Neuronal stem cell (in vitro differentiated cells): ENCODE measurements around the gene SPEM3.

Source experiments
- DNase-seq: peaks from one replicate; pipeline ENCODE4 v3.0.0-alpha.2; 2013; ENCODE audit warnings: low spot score
- H2AFZ ChIP-seq: one replicate; pipeline ENCODE4 v1.6.1; 2013; ENCODE audit warnings: mild to moderate bottlenecking, low read length, inconsistent platforms
- H2AK5ac ChIP-seq: 2 replicates; pipeline ENCODE4 v1.6.1; 2013; ENCODE audit warnings: low read depth, mild to moderate bottlenecking, inconsistent platforms, low read length, moderate library complexity, mixed read lengths
- H2BK120ac ChIP-seq: 2 replicates; pipeline ENCODE4 v1.6.1; 2013; ENCODE audit warnings: low read depth, mild to moderate bottlenecking, inconsistent platforms, low read length, moderate library complexity, mixed read lengths
- H2BK12ac ChIP-seq: one replicate; pipeline ENCODE4 v1.6.1; 2013; ENCODE audit warnings: low read length, inconsistent platforms
- H2BK15ac ChIP-seq: 2 replicates; pipeline ENCODE4 v1.6.1; 2013; ENCODE audit warnings: mild to moderate bottlenecking, low read length, inconsistent platforms, mixed read lengths
- H2BK5ac ChIP-seq: one replicate; pipeline ENCODE4 v1.6.1; 2013; ENCODE audit warnings: inconsistent platforms, mild to moderate bottlenecking, low read length, moderate library complexity
- H3K14ac ChIP-seq: one replicate; pipeline ENCODE4 v1.6.1; 2013; ENCODE audit warnings: low read length, inconsistent platforms
- H3K18ac ChIP-seq: 2 replicates; pipeline ENCODE4 v1.6.1; 2013; ENCODE audit warnings: low read length, inconsistent platforms
- H3K23ac ChIP-seq: 2 replicates; pipeline ENCODE4 v1.6.1; 2013; ENCODE audit warnings: low read depth, mild to moderate bottlenecking, mixed read lengths, low read length, inconsistent platforms; ENCODE audit not compliant: poor library complexity
- H3K27ac ChIP-seq: replicated peaks from 3 replicates; pipeline ENCODE4 v1.5.1; 2013; ENCODE audit warnings: low read length, inconsistent platforms
- H3K27me3 ChIP-seq, 3 experiments: 2 replicates each; pipeline ENCODE4 v1.6.1; 2013; ENCODE audit warnings: low read length in 3 of 3, mild to moderate bottlenecking in 2 of 3, inconsistent platforms in 1 of 3, low read depth in 1 of 3, mixed read lengths in 1 of 3, moderate library complexity in 1 of 3; ENCODE audit not compliant: control insufficient read depth in 3 of 3, insufficient read depth in 3 of 3
- H3K36me3 ChIP-seq, 2 donors: replicated peaks in 1 of 2; 2 replicates each; pipeline ENCODE4 v1.6.1; 2013; ENCODE audit warnings: low read length in 2 of 2; ENCODE audit not compliant: control insufficient read depth in 2 of 2, insufficient read depth in 2 of 2
- H3K4ac ChIP-seq: 2 replicates; pipeline ENCODE4 v1.6.1; 2013; ENCODE audit warnings: inconsistent platforms, mild to moderate bottlenecking, low read length, moderate library complexity
- H3K4me1 ChIP-seq, 2 donors: 1 replicate in 1 of 2; 2 replicates in 1 of 2; pipeline ENCODE4 v1.6.1; 2013; ENCODE audit warnings: low read length in 2 of 2, low read depth in 1 of 2; ENCODE audit not compliant: control insufficient read depth in 2 of 2, insufficient read depth in 1 of 2
- H3K4me2 ChIP-seq: one replicate; pipeline ENCODE4 v1.6.1; 2013; ENCODE audit warnings: mild to moderate bottlenecking, low read length, inconsistent platforms; ENCODE audit not compliant: insufficient read depth, poor library complexity, severe bottlenecking
- H3K4me3 ChIP-seq, 2 donors: 2 replicates each; pipeline ENCODE4 v1.5.1; 2013; ENCODE audit warnings: low read length in 2 of 2, mild to moderate bottlenecking in 2 of 2, inconsistent platforms in 1 of 2, moderate library complexity in 1 of 2
- H3K79me1 ChIP-seq: one replicate; pipeline ENCODE4 v1.6.1; 2013; ENCODE audit warnings: low read depth, mild to moderate bottlenecking, inconsistent platforms, low read length, moderate library complexity
- H3K9ac ChIP-seq: one replicate; pipeline ENCODE4 v1.6.1; 2013; ENCODE audit warnings: mild to moderate bottlenecking, low read depth, low read length, inconsistent platforms; ENCODE audit not compliant: poor library complexity
- H3K9me3 ChIP-seq, 2 donors: replicated peaks in 1 of 2; 2 replicates each; pipeline versions ENCODE3 to v1.6.1; 2013; ENCODE audit warnings: low read length in 2 of 2, mild to moderate bottlenecking in 2 of 2, inconsistent platforms in 1 of 2, low read depth in 1 of 2, mixed read lengths in 1 of 2, moderate library complexity in 1 of 2; ENCODE audit not compliant: control insufficient read depth in 2 of 2, insufficient read depth in 1 of 2
- H4K8ac ChIP-seq: one replicate; pipeline ENCODE4 v1.6.1; 2013; ENCODE audit warnings: low read depth, mild to moderate bottlenecking, inconsistent platforms, low read length, moderate library complexity
- H4K91ac ChIP-seq: one replicate; pipeline ENCODE4 v1.6.1; 2013; ENCODE audit warnings: low read length, low read depth, mild to moderate bottlenecking, inconsistent platforms; ENCODE audit not compliant: poor library complexity
- WGBS, 2 donors: extraction: QIAGEN DNeasy Blood & Tissue Kit; methylation state at CpG; one replicate each; pipeline ENCODE4 v1.1.7; 2013; ENCODE audit warnings: missing lambda C conversion rate in 2 of 2, mixed read lengths in 1 of 2; ENCODE audit not compliant: insufficient read length in 2 of 2, insufficient replicate concordance in 1 of 2; ENCODE audit errors: extremely low coverage in 2 of 2; 5-methylcytosine and 5-hydroxymethylcytosine counted together

Gene SPEM3

DNA sequence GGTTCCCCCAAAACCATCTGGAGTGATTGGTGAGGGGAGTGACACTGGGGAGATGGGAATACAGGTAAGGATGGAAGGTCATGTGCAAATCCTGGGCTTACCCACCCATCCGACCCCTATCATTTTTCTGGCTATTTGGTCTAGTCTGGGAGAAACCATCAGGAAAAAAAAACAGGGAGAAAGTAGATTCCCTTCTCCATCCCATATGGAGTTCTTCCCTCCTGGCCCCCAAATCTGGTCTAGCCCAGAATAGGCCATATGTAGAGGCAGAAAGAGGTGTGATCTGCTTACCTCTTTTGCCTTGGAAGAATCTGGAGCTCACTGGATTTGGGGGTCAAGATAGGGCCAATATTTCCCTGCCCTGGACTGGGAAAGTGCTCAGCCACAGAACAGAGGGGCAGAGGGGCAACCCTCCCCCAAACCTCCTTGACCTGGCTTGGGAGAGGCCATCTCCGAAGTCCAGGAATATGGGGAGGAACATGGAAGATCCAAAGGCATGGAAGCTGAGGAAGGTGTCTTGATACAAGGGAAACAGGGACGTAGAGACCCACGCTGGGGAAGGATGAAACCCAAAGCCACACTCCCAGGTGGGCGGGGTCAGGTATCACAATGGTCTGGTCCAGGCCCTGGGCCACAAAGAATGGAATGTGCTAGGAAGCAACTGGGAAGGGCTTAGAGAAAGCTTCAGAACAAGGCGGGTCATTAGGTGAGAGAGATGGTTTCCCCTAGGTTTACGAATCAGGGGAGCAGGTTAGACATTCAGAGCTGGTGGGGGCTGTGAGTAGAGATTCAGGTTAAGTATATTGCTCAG is 32.4 kb downstream of the SPEM3 start:
- no peak for DNase-seq
- H3K9ac ChIP-seq = no peak overlapping the region
- no peak overlapping the region for H4K8ac ChIP-seq
- H2BK5ac ChIP-seq = peak overlapping the region; percentile 62
- peaks cover 0 to 4% of the 10 kb centered on the region in 2 donors for H3K9me3 ChIP-seq
- H2AK5ac ChIP-seq = peak overlapping the region; percentile 98
- peak overlapping the region; percentile 49 for H3K18ac ChIP-seq
- WGBS, 2 donors = no CpG with 5 or more reads among the region's 7 CpGs
- no peak overlapping the region for H2BK120ac ChIP-seq
- peaks cover 0 to 10% of the 10 kb centered on the region in 2 donors for H3K4me1 ChIP-seq
- H3K79me1 ChIP-seq = peaks cover 5% of the 10 kb centered on the region
- no peak overlapping the region for H3K4me2 ChIP-seq
- H3K36me3 ChIP-seq = peaks cover 3 to 30% of the 10 kb centered on the region in 2 donors
- no peak overlapping the region for H2BK15ac ChIP-seq
- no peak overlapping the region for H2BK12ac ChIP-seq
- no peak overlapping the region for H4K91ac ChIP-seq
- no peaks in the 10 kb centered on the region for H3K27me3 ChIP-seq
- H3K27ac ChIP-seq = peak overlapping the region; percentile 12
- no peak overlapping the region for H3K14ac ChIP-seq
- H3K4me3 ChIP-seq = no peak overlapping the region
- H2AFZ ChIP-seq = no peak overlapping the region
- H3K23ac ChIP-seq = no peak overlapping the region
- H3K4ac ChIP-seq = no peak overlapping the region

DNA sequence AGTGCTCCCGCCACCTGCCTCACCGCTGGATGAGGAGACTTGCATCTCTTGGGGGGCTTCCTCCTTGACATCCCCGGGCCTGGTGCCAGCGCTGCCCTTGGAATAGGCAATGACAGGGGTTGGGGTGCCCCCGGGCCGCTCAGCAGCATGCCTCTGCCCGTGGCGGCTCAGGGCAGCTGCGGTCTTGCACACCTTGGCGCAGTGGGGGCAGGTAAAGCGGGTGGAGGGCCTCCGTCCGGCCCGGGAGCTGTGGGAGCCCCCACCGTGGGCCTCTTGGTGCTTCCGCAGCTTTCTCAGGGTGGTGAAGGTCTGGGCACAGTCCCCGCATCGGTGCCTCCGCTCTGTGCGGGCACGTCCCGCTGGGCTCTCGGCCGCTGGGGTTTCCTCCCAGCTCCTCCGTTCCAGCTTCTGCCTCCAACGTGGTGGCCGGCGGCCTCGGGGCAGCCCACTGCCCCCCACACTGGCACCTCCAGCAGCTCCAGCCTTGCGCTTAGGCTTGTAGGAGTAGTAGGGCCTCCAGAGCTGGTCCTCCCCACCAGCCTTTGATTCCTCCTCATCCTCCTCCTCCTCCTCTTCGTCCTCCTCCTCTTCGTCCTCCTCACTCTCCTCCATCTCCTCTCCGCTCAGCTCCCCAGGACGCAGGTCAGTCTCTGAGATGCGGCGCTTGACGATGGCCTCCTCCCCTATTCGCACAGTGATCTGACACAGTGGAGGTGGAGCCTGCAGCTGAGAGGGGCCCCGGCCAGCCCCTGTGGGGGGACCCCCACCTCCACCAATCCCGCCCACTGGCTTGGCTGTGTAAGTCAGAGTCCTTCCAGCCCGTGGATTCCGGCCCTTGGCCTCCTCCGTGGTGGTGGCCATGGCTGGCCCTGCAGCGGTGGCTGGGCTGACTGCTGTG is 34.1 kb downstream of the SPEM3 start:
- Histone ChIP-seq H3K4me3 (no peak overlapping the region), H3K27ac (no peak overlapping the region), H2BK15ac (peak overlapping the region; percentile 63), H3K27me3 (no peaks in the 10 kb centered on the region), H3K9ac (no peak overlapping the region), H3K36me3 (peaks cover 5 to 36% of the 10 kb centered on the region in 2 donors), H4K91ac (peak overlapping the region; percentile 7), H2BK12ac (peak overlapping the region; percentile 75), H3K79me1 (peaks cover 8% of the 10 kb centered on the region), H4K8ac (no peak overlapping the region), H3K18ac (peak overlapping the region; percentile 51), H2BK120ac (no peak overlapping the region), H2BK5ac (no peak overlapping the region), H3K4me1 (peaks cover 5 to 10% of the 10 kb centered on the region in 2 donors), H3K4ac (no peak overlapping the region), H2AFZ (no peak overlapping the region), H2AK5ac (peak overlapping the region; percentile 98), H3K23ac (no peak overlapping the region), H3K4me2 (no peak overlapping the region), H3K9me3 (no peaks in the 10 kb centered on the region), H3K14ac (peak overlapping the region; percentile 83)
- 100% methylated on average over 2 of the region's 44 CpGs; no CpG with 5 or more reads in 1 of the 2 donors for WGBS, 2 donors
- DNase-seq = no peak

- H3K4me3 ChIP-seq = no peak overlapping the region
- no peak overlapping the region for H3K27ac ChIP-seq
- no peak overlapping the region for H2BK15ac ChIP-seq
- no peak overlapping the region for H4K8ac ChIP-seq
- H2BK12ac ChIP-seq = no peak overlapping the region
- H3K14ac ChIP-seq = no peak overlapping the region
- DNase-seq = no peak
- no peaks in the 10 kb centered on the region for H3K27me3 ChIP-seq
- no peak overlapping the region for H4K91ac ChIP-seq
- H3K18ac ChIP-seq = peak overlapping the region; percentile 35
- no peak overlapping the region for H3K4me2 ChIP-seq
- no peak overlapping the region for H2BK5ac ChIP-seq
- peaks cover 5 to 36% of the 10 kb centered on the region in 2 donors for H3K36me3 ChIP-seq
- peak overlapping the region; percentile 26 for H2AK5ac ChIP-seq
- no peak overlapping the region for H2BK120ac ChIP-seq
- H3K79me1 ChIP-seq = peaks cover 8% of the 10 kb centered on the region
- H2AFZ ChIP-seq = no peak overlapping the region
- H3K23ac ChIP-seq = no peak overlapping the region
- H3K9me3 ChIP-seq = no peaks in the 10 kb centered on the region
- no peak overlapping the region for H3K4ac ChIP-seq
- WGBS, 2 donors = no CpG with 5 or more reads among the region's 14 CpGs
- peaks cover 7 to 12% of the 10 kb centered on the region in 2 donors for H3K4me1 ChIP-seq
- H3K9ac ChIP-seq = no peak overlapping the region
Observed at GRCh38 chr17:7463372-7463846, 34.8 kb downstream of the SPEM3 start.

- Histone ChIP-seq H3K27ac (no peak overlapping the region), H2BK120ac (no peak overlapping the region), H3K18ac (no peak overlapping the region), H3K36me3 (peaks cover 5 to 36% of the 10 kb centered on the region in 2 donors), H2AK5ac (no peak overlapping the region), H3K9me3 (no peaks in the 10 kb centered on the region), H2AFZ (no peak overlapping the region), H3K23ac (no peak overlapping the region), H3K4me3 (no peak overlapping the region), H3K4me2 (no peak overlapping the region), H3K9ac (no peak overlapping the region), H3K27me3 (no peaks in the 10 kb centered on the region), H2BK5ac (no peak overlapping the region), H2BK12ac (no peak overlapping the region), H2BK15ac (no peak overlapping the region), H3K4ac (no peak overlapping the region), H4K8ac (peak overlapping the region; percentile 0), H3K4me1 (peaks cover 7 to 14% of the 10 kb centered on the region in 2 donors), H3K14ac (no peak overlapping the region), H3K79me1 (peaks cover 8% of the 10 kb centered on the region), H4K91ac (no peak overlapping the region)
- no peak for DNase-seq
- WGBS, 2 donors = no CpG with 5 or more reads among the region's 9 CpGs
Observed at GRCh38 chr17:7464081-7464480, 35.4 kb downstream of the SPEM3 start.
